EL (cell line): ENCODE results near the gene SERF2.

Experiments used
- DNase-seq: peaks from one replicate; pipeline ENCODE4 v3.0.0-alpha.2; 2016

SERF2 gene

DNA sequence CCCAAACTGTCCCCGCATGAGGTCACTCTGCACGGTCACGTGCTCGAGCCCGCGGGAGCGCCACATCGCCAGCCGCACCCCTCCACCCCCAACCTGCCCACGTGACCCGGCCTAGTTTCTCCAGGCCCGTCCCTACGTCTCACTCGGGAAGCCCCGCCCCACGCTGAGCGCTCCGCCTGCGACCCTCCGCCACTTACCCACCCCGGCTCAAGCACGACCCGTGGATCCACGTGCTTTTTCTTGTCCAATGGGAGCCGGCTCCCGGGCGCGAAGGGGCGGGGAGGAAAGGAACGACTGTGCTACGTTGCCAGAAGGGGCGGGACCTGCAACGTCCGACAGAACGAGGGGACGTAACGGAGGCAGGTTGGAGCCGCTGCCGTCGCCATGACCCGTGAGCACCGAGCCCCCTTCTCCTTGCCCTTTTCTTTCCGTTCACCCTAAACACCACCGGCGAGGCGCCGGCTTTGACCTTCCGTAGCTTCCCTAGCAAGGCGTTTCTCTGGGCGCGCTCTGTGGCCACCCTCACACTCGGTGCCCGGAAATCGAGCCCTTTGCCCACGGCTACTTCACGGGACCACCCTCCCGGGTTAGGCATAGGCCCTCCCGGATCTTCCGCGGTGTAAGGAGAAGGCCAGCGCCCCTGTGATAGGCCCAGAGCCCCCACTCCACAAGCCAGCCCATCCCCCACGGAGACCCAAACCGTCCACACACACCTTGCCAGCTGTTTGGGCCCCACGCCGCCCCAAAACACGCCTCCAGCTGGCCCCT lies at the start of gene SERF2:
Gene SERF2 (plus strand): TSS at position 328 of the 768 bp plus-strand sequence. CDS start 57 bp downstream, at position 385.
- DNase-seq: peak; percentile 100

DNA sequence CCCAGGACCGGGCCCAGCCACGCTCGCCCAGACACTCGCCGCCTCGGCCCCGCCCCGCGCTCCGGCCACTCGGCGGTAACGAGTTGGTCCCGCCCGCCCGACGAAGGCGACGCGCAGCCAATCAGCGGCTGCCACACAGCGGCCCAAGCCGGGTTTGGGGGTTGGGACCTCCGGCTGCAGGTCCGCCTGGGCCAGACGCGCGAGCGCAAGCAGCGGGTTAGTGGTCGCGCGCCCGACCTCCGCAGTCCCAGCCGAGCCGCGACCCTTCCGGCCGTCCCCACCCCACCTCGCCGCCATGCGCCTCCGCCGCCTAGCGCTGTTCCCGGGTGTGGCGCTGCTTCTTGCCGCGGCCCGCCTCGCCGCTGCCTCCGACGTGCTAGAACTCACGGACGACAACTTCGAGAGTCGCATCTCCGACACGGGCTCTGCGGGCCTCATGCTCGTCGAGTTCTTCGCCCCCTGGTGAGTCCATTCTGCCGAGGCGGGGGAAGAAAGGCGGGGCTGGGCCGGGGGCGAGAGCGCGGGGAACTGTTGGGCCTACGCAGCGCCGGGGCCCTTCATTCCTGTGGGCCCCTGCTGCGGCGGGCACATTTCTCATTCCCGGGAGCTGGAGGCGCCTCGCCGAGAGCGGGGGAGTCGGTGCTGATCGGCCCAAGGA lies 45.7 kb upstream of the SERF2 start, which contains the start of gene PDIA3:
Gene PDIA3 (plus strand): TSS at position 194 of the 658 bp plus-strand sequence. CDS start 102 bp downstream, at position 296.
- DNase-seq: peak; percentile 90

DNA sequence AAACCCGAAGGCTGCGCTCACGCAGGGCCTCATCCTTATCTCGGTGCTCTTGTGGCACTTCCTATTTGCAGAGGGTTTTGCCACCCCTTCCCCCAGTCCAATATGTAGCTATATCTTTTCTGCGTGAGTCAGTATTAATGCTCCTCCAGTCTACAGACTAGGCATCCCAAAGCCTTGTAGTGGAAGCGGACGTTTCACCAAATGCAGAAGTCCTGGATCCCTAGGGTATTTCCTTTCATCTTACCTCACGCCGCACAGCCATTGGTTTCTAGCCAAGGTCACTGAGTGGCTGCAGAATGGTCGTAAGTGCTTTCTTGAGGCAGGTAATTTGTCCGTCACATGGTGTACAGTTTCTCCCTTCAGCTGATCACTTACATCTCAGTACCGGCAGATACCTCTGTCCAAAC lies 45.2 kb upstream of the SERF2 start:
- peak; percentile 53 for DNase-seq

DNA sequence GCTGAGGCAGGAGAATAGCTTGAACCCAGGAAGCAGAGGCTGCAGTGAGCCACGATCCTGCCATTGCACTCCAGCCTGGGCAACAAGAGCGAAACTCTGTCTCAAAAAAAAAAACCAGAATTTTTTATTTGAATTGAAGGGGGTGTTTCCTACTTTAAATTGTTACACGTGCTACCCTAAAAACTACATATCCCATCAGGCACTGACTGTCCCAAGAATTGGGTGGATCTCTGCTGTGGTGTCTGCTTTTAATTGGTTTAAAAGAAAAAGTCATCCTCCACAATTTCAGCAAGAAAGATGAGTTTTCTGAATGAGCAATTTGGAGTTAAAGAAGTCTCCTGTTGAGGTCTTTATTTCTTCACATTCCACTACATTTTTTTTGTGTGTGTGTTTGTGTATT lies 43.7 kb upstream of the SERF2 start:
- peak; percentile 26 for DNase-seq

DNA sequence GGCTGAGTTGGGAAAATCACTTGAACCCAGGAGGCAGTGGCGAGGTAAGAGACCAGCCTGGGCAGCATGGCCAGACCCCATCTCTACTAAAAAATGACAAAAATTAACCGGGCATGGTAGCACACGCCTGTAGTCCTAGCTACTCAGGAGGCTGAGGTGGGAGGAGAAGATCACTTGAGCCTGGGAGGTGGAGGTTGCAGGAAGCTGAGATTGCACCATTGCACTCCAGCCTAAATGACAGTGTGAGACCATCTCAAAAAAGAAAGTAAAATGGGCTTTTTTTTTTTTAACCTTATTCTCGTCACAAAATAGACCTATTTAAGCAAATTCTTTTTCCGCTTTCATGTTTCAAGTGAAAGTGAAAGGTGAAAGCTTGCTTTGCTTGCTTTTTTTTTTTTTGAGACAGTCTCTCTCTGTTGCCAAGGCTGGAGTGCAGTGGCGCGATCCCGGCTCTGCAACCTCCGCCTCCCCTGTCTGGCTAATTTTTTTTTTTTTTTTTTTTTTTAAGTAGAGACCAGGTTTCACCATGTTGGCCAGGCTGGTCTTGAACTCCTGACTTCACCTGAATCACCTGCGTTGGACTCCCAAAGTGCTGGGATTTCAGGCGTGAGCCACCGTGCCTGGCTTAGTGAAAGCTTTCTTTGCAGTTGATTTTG lies 42.3 kb upstream of the SERF2 start:
- DNase-seq: no peak

DNA sequence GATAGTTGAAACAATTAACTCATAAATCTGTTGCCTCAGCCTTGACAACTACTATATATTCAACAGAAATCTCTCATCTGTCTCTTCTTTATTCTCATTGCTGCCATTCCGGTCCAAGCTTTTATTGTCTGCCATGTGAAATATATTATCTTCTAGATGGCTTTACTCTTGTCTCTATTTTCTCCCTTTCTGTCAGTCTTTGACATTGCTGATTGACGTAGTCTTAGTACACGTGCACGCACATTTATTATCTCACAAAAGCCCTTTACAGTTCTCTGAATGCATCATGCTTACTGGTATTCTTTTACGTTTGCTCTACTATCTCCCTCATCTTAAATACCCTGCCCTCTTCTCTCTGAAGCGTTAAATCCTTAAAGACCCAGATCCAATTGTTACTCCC lies 40.2 kb upstream of the SERF2 start:
- DNase-seq: no peak

DNA sequence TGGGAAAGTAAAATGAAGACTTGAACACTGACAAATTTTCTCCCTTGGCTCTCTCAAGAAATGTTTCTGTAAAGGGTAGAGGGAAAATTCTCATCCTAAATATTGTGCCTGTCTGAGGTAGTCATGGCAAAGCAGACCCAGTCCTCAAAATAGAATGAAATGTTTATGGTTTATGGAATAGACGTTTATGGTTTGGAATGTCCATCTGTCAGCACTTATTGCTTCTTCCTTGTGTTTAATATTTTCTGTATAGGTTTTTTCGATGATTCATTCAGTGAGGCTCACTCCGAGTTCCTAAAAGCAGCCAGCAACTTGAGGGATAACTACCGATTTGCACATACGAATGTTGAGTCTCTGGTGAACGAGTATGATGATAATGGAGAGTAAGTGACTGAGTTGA lies 29.3 kb upstream of the SERF2 start:
- DNase-seq: no peak

DNA sequence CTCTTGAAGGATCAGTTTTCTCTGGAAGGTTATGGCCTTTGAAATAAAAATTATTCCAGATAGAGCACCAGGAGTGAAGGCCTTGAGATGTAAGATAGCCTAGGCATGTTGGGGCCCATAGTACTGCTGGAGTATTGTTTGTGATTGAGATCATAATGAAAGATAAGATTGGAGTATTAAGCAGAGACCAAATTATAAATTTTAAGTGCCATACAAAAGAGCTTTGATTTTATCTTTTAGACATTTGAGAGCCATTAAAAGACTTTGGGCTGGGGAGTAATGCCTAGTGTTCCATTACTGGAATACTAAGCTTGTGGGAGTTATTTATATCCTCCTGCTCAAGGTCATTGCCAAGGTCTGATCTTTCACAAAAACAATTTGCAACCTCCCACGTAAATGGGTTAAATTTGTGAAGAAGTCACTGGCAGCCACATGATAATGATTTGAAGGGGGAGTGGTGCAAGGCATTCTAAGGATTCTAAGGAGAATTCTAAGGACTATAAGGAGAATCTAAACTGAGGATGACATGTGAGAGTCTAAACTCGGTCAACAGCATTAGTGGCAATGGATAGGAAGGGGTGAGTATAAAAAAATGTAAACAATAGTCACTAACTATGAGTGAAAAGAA lies 28.2 kb upstream of the SERF2 start:
- no peak for DNase-seq

DNA sequence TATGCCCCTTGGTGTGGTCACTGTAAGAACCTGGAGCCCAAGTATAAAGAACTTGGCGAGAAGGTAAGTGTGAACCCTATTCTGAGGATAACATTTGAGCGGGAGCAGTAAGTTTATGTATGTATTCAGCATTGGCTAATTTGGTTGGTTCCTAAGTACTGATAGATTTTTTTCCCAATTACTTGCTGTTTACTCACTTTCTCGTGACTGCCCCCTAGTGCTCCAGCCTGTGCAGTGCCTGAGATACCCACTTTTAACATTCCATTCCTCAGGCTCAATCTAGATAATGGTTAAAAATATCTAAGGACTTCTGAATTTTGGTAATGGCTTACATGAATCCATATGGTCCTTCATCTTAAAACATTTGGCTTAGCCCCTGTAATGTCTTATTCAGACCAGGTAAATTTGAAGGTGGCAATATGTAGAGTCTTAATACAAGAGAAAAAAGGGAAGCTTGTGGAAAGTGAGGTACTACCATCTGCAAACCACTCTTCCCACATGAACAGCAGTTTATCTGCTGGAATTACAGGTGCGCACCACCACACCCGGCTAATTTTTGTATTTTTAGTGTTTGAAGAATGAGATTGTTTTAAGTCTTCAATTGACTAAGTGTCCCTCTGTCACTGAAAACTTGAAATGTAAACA lies 22.4 kb upstream of the SERF2 start:
- DNase-seq: peak; percentile 66

DNA sequence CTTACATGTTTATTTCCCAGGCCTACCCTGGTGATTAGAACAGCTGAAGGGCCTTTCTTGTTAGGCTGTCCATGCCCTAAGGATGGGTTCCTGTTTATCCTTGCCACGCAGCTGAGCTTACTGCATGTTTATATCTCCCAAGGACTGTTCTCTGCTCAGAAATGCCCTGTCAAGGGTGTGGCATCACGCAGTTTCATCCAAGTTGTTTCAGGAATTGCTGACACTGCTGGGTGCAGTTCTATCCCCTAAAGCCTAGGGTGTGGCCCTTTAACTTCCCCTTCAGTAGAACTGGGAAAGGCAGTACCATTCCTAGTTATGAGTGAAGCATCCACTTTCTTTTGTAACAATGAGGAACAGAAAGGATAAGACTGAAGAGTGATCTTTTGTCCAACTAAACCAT lies 20.3 kb upstream of the SERF2 start:
- DNase-seq: no peak

DNA sequence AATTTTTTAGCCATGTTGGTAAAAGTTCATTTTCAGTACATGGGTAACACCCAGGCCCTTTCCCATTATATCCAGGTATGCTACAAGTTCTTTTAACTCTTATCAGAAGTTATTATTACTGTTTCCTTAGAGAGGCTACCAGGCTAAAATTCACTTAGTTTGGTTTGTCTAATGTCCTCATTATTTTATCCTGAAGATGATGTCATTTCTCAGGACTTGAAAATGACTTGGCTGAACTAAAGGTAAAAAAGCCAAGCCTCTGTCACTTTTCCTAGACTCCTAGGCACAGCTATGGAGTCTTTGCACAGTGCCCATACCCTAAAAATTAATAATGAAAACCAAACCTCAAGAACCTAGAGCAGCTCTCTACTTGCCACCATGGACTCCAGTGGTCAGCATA lies 19.5 kb upstream of the SERF2 start:
- DNase-seq: no peak

DNA sequence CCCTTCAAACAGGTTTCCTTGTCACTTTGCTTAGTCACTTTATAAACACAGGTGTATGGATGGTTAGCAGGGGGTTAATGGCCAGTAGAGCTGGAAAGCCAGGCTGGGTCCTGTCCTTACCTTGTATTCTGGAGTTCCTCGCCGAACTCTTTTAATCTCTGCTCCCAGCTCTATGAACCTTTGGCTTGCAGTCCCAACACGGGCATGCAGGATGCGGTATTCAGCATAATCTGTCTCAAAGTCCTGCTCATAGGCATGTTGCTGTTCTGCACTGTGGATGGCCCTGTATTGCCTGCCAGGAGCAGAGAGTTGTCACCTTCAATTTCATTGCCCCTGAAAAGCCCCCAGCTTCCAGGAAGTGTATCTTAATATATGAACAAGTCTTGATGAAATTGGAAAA lies 18.1 kb upstream of the SERF2 start:
- no peak for DNase-seq

DNA sequence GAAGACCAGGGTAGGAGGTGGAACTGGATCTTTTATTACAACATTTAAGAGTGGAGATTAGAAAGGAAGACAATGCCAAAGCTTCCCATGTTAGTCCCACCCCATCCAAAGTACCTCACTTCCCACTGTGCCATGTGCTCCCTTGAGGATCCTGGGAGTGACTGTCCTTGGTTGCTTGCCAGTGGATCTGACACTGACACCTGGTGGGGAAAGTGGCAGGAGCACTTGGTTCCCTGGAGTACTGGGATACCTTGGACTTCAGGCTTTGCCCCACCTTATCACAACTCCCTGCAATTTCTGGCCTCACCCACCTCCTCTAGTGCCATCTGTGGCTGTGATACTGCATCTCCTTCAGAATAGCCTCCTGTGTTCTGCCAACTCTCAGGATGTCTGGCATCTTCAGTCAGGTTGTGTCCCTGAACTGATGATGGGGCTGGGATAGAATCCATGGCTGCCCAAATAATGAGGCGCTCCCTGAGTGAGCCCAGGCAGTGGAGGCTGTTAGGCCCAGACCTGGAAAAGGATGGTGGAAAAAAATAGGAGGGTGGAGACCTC lies 16.6 kb upstream of the SERF2 start:
- DNase-seq: peak; percentile 54

DNA sequence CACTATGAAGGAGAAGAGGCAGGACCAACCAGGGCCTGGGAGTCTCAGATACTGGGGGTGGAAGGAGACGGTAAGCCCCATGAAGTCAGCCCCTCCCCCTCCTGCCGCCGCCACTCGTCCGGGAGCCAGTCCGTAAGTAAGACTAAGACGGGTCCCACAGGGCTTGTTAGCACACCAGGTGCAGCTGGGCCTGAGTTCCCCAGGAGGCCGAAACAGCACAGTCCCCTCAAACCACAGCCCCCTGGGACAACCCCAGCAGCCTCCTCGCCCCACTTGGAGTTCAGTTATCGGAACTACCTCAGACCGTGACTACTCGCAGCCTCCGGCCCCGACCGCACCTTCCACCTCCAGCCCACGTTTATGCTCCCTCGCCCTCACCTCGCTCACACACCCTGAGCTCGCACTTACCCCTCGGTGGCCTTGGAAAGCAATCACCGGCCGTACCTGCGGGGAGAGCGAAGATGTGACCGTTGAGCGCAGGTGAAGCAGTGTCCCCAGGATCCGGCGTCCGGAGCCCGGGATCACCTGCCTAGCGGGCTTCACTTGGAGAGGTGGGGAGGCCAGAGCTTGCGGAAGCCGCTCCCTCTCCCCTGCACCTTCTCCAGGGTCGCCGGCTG lies 15.9 kb upstream of the SERF2 start:
- DNase-seq: peak; percentile 6

DNA sequence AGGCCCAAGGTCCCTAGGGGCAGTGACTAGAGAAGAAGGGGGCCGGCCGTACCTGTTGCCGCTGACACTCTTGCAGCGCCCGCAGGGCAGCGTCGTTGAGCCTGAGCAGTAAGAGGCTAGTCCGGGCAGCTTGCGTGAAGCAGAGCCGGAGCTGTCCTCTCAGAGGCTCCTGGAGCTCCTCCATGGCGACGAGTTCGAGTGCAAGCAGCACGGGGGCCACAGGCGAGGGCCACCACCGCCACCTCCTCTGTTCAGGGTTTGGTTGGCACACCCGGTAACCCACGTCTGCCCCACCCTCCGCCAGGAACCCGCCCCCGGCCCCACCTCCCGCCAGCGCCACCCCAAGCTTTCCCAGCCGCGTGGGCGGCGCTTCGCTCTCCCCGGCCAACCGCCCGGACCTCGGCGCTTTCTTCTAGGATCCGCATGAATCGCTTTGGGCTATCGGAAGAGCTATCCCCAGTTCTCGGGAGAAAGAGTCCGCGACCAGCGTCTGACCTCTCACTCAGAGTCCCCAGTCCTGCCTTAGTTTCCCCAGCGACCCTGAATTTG lies 15.3 kb upstream of the SERF2 start, which contains the start of gene ELL3:
Gene ELL3 (minus strand): TSS at position 249 of the 549 bp plus-strand sequence. CDS start 65 bp downstream, at position 184.
- DNase-seq: peak; percentile 84

DNA sequence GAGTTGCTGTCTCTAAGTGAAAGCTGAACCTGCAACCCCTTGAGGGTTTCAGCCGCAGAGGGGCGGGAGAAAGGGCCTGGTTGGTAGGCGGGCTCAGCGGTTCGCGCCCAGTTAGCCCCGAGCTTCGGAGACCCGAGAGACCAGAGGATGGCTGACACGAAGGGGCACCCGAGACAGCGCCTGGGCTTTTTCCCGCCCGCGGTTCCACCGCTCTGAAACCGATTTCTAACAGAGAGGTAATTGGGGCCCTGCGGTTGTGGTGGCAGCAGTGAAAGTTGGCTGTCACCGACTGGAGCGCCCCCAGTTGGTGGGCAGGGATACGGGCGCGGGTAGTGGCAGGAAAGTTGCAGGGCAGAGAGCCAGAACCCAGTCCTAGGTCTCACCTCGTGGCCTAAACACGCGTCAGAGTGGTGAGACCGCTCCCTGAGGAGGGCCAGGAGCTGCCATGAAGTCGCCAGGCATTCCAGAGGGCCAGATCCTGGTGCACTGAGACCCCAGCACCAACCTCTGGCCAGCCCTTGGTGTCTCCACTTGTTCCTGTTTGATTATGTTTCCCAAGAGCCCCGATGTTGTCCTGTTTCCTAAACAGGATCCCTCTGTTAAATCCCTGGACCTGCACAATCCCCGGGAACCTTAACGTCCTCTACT lies 14.7 kb upstream of the SERF2 start:
- no peak for DNase-seq

DNA sequence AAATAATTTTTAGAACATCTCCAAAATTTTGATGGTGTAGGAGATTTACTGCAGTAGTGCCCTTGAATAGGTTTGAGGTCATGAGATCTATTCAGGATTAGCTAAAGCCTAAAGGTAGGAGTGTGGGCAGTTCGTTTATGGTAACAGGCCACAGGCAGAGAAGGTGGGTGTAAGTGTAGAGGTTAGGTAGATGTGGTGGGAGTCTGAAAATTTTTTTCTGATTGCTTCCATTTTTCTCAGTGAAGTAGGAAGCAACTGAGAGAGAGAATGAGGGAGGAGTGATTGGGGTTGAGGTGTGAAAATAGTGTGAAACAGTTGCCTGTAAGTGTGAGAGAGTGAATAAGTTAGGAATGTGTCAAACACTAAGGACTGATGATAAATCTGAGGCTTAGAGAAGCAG lies 13.1 kb upstream of the SERF2 start:
- no peak for DNase-seq

DNA sequence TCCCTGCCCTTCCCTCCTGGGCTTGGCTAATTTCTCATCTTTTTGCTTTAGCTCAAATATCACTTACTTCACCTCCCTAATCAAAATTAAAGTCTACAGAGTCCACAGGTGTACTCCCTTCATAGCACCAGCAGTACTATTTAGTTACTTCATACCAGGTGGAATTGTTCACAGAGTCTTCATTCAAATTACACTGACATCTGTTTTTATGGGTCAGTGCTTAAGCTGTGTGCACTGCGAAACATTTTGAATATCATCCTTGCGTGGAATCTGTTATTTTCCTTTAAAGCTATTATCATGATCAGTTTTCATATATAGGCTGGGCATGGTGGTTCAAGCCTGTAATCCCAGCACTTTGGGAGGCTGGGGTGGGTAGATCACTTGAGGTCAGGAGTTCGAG lies 2.7 kb upstream of the SERF2 start:
- DNase-seq: no peak

DNA sequence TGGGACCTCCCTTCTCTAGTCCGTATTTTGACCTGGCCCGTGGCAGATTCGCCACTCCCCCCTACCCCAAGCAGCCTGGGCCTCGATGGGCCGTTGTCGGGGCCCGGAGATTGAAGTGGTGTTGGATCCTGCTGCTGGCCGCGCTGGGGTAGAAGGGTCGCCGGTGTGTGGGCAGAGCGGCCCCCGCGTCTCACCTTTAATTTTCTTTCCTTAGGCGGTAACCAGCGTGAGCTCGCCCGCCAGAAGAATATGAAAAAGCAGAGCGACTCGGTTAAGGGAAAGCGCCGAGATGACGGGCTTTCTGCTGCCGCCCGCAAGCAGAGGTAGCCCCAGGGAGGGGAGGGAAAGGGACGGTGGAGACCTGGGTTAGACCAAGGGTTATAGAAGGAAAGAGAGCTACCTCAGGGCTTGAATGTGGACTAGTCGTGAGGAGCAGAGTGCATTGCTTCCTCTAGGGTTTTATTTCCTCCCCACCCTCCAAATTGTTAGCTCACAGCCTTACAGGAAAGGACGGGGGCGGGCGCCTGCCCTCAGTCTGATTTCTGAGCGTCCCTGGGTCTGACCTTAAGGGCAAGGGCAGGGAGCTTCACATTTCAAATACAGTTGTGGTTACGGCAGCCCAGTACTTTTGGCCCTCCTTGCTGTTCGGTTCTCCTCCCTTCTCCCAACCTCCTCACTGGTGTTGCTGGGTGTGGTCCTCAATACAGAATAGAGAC lies 799 bp downstream of the SERF2 start:
- peak; percentile 43 for DNase-seq

DNA sequence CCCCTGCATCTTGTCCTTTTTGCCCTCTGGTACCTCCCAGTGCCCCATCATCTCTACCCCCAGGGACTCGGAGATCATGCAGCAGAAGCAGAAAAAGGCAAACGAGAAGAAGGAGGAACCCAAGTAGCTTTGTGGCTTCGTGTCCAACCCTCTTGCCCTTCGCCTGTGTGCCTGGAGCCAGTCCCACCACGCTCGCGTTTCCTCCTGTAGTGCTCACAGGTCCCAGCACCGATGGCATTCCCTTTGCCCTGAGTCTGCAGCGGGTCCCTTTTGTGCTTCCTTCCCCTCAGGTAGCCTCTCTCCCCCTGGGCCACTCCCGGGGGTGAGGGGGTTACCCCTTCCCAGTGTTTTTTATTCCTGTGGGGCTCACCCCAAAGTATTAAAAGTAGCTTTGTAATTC lies 1.5 kb downstream of the SERF2 start:
- no peak for DNase-seq
